Endothelial cell of umbilical vein (primary cell): ENCODE results near the gene B2M. TPM values are rescaled to one million over a fixed set of nuclear protein-coding genes. Genes with fewer than 3 reads are reported as not detected.

Source experiments
- BruUV-seq: library from RNA; stranded (reverse); fragments of 400-500 nt; replicated peaks from 2 replicates; lab custom pipeline; 2021; lab: Mats Ljungman, UMichigan
- CTCF ChIA-PET: fragments of 300-600, 350-600 bp; sonication (Branson Sonifier 250); formaldehyde crosslinking; loops from one replicate; lab custom pipeline; 2021; ENCODE audit warnings: antibody characterized with exemption, inconsistent platforms; lab: Charles Lee
- POLR2A ChIA-PET: fragments of 300-600, 350-600 bp; sonication (Branson Sonifier 250); formaldehyde crosslinking; loops from one replicate; lab custom pipeline; 2021; ENCODE audit warnings: antibody characterized with exemption, inconsistent platforms; lab: Charles Lee
- DNase-seq: peaks from one replicate; pipeline ENCODE4 v3.0.0-alpha.2; 2011; ENCODE audit warnings: low read depth, low spot score
- FAIRE-seq: peaks from 2 replicates; lab custom pipeline; 2011; peaks lifted over from hg19 to GRCh38; lab: Jason Lieb, UNC
- H2AFZ ChIP-seq: 2 replicates; pipeline ENCODE4 v1.6.0; 2012; ENCODE audit warnings: low read depth, low read length, control low read depth, inconsistent platforms
- H3K27ac ChIP-seq: 2 replicates; pipeline ENCODE4 v1.5.1; 2011; ENCODE audit warnings: low read depth, mild to moderate bottlenecking, control low read depth, low read length, moderate library complexity; ENCODE audit not compliant: insufficient read depth
- H3K27me3 ChIP-seq, 2 experiments: 2 replicates each; pipeline versions ENCODE4 v1.6.0 to v1.6.1; 2011; ENCODE audit warnings: low read length in 2 of 2, mixed read lengths in 1 of 2; ENCODE audit not compliant: control insufficient read depth in 2 of 2, insufficient read depth in 2 of 2
- H3K36me3 ChIP-seq, 2 experiments: 2 replicates in 1 of 2; 3 replicates in 1 of 2; pipeline ENCODE4 v1.5.1; 2011; ENCODE audit warnings: low read length in 2 of 2, mild to moderate bottlenecking in 1 of 2, moderate library complexity in 1 of 2; ENCODE audit not compliant: control insufficient read depth in 2 of 2, insufficient read depth in 2 of 2; ENCODE audit errors: extremely low read depth in 1 of 2
- H3K4me1 ChIP-seq: 3 replicates; pipeline ENCODE4 v1.5.1; 2011; ENCODE audit warnings: mild to moderate bottlenecking, low read length; ENCODE audit not compliant: control insufficient read depth, insufficient read depth; ENCODE audit errors: extremely low read depth
- H3K4me2 ChIP-seq: 2 replicates; pipeline ENCODE4 v1.6.1; 2011; ENCODE audit warnings: low read length, control low read depth, mixed read lengths; ENCODE audit not compliant: insufficient read depth
- H3K4me3 ChIP-seq, 3 experiments: fragments of 200-600 bp in 1 of 3; sonication (generic), shearing (Covaris generic) in 1 of 3; replicated peaks in 1 of 3; 2 replicates each; pipeline ENCODE4 v1.5.1; 2011 to 2016; ENCODE audit warnings: control low read depth in 3 of 3, low read length in 3 of 3, mild to moderate bottlenecking in 2 of 3, inconsistent platforms in 1 of 3, low read depth in 1 of 3, moderate library complexity in 1 of 3; ENCODE audit not compliant: insufficient read depth in 1 of 3
- H3K79me2 ChIP-seq: 2 replicates; pipeline ENCODE4 v1.6.0; 2012; ENCODE audit warnings: low read length, inconsistent platforms; ENCODE audit not compliant: control insufficient read depth, insufficient read depth
- H3K9ac ChIP-seq: replicated peaks from 2 replicates; pipeline ENCODE3; 2011; ENCODE audit warnings: low read length, control low read depth; ENCODE audit not compliant: insufficient read depth; ENCODE audit errors: extremely low read depth
- H3K9me1 ChIP-seq: replicated peaks from 3 replicates; pipeline ENCODE4 v1.6.0; 2011; ENCODE audit warnings: mild to moderate bottlenecking, low read length; ENCODE audit not compliant: control insufficient read depth, insufficient read depth; ENCODE audit errors: extremely low read depth
- H3K9me3 ChIP-seq: replicated peaks from 2 replicates; pipeline ENCODE4 v1.5.1; 2012; ENCODE audit warnings: low read length, inconsistent platforms; ENCODE audit not compliant: control insufficient read depth, insufficient read depth
- H4K20me1 ChIP-seq: replicated peaks from 2 replicates; pipeline ENCODE3; 2011; ENCODE audit warnings: mild to moderate bottlenecking, low read length; ENCODE audit not compliant: control insufficient read depth, insufficient read depth; ENCODE audit errors: extremely low read depth
- CTCF ChIP-seq, 2 donors: IDR thresholded peaks; 1 replicate in 1 of 2; 2 replicates in 1 of 2; pipeline ENCODE4 v1.5.1; 2011; ENCODE audit warnings: low read length in 2 of 2, mild to moderate bottlenecking in 2 of 2, moderate library complexity in 2 of 2, control low read depth in 1 of 2, inconsistent platforms in 1 of 2, low read depth in 1 of 2; ENCODE audit not compliant: insufficient read depth in 1 of 2; ENCODE audit errors: extremely low read depth in 1 of 2
- EZH2 ChIP-seq: IDR thresholded peaks from 2 replicates; pipeline ENCODE4 v1.6.1; 2012; ENCODE audit warnings: borderline replicate concordance, low read depth, mild to moderate bottlenecking, moderate library complexity, low read length, inconsistent platforms; ENCODE audit not compliant: severe bottlenecking
- FOS ChIP-seq: IDR thresholded peaks from 2 replicates; pipeline ENCODE4 v1.6.1; 2011; ENCODE audit warnings: mild to moderate bottlenecking, low read length, moderate library complexity, borderline replicate concordance; ENCODE audit not compliant: insufficient read depth
- GATA2 ChIP-seq: IDR thresholded peaks from 2 replicates; pipeline ENCODE4 v1.7.0; 2011; ENCODE audit warnings: low read depth, mild to moderate bottlenecking, moderate library complexity, mixed read lengths, low read length; ENCODE audit not compliant: insufficient read length, insufficient read depth
- JUN ChIP-seq: IDR thresholded peaks from 2 replicates; pipeline ENCODE4 v1.6.1; 2011; ENCODE audit warnings: borderline replicate concordance, low read depth; ENCODE audit not compliant: insufficient read length, insufficient read depth
- MAX ChIP-seq: IDR thresholded peaks from 2 replicates; pipeline ENCODE4 v1.6.1; 2011; ENCODE audit not compliant: insufficient read depth, insufficient read length
- MYC ChIP-seq: IDR thresholded peaks from one replicate; pipeline ENCODE4 v1.6.1; 2011; ENCODE audit warnings: mild to moderate bottlenecking, low read depth, low read length
- POLR2A ChIP-seq: IDR thresholded peaks from 2 replicates; pipeline ENCODE4 v1.6.1; 2012; ENCODE audit warnings: low read depth, mild to moderate bottlenecking, control low read depth, low read length
- POLR2AphosphoS5 ChIP-seq: IDR thresholded peaks from 2 replicates; pipeline ENCODE4 v1.6.1; 2012; ENCODE audit warnings: low read depth, mild to moderate bottlenecking, control low read depth, low read length, moderate library complexity; ENCODE audit not compliant: insufficient read depth
- dilution Hi-C: fragments of 300-500 bp; cut with MboI; formaldehyde crosslinking; loops from one replicate; pipeline ENCODE4 v1.15.0; 2019; ENCODE audit warnings: low sequenced_read_pairs; ENCODE audit not compliant: extremely low pct_ligation_motif_present
- intact Hi-C: fragments of 100-400 bp; cut with micrococcal nuclease; formaldehyde crosslinking; loops from one replicate; pipeline ENCODE4 v1.10.0; 2022
- polyA plus RNA-seq, 4 experiments: library from polyadenylated mRNA; depleted of rRNA in 3 of 4; stranded (reverse) in 3 of 4; unstranded in 1 of 4; fragments of >200 nt; gene quantifications; 2 replicates each; pipeline versions ENCODE4 v1.2.1 to v1.2.3, GENCODE V29; 2011 to 2012; ENCODE audit warnings: missing spikeins in 1 of 4
- total RNA-seq: library from RNA; stranded (reverse); gene quantifications from 2 replicates; pipeline ENCODE4 v1.2.3, GENCODE V29; 2021

B2M gene
- total and polyA plus RNA-seq, 2 donors (not counting 3 experiments of a cell fraction or from before 2014, with no cell fraction given): 985 to 5,206 TPM

DNA sequence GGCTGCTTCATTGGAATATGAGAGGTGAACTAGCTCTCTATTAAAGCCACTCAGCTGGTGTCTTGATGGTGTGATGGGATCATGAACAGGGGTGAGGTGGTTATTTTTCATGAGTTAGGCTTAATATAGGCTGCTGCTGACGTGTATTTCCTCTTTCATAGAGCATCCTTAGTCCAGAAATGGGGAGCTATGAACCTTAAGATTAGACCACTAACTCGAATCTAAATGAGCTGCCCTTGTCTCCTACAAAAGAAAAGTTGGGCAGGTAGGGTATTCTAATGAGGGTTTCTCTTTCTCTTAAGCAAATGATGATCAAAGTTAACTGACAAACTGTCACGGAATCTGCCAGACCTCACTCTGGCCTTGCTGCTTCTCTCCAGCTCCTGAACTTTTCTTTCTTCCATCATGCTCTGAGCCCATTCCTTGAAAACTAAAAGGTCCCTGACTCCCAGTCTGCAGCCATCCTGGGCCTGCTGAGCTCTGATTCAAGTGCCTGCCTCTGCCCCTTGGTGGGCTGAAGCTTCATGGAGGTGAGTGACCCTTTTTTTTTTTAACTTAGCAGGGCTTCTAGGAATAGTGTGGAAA lies 25.0 kb downstream of the B2M start, which contains the start of gene TRIM69:
TSS of gene TRIM69 (plus strand) at position 348 of the 585 bp plus-strand sequence. CDS start at position 525, 177 bp downstream.
- no peak within 1 kb of the TSS for H2AFZ ChIP-seq
- no peak for FAIRE-seq
- no peaks in the 10 kb centered on the region for H3K9me3 ChIP-seq
- POLR2A ChIA-PET: interaction anchor here (0.6 to 2.9 kb wide), 4 partner anchors 21 to 46 kb away, joined by 3 to 20 read pairs (median 3); partner anchors contain the start of genes B2M and PATL2
- H3K4me3 ChIP-seq: no peak within 1 kb of the TSS
- H3K4me1 ChIP-seq: peaks cover 2% of the 10 kb centered on the region
- no peak for DNase-seq
- no peaks in the 10 kb centered on the region for H3K27me3 ChIP-seq
- dilution Hi-C loops: loop anchor here (25.0 kb wide), 1 partner anchor 149 kb away; no protein-coding TSS in a partner anchor
- peaks cover 0 to 2% of the 10 kb centered on the region in 2 experiments for H3K36me3 ChIP-seq
- TF ChIP-seq POLR2AphosphoS5: no peak
- TF ChIP-seq MAX: no peak
- no peak for TF ChIP-seq MYC
- no peak for TF ChIP-seq GATA2
- TF ChIP-seq POLR2A: no peak
- no peak for TF ChIP-seq JUN
- no peak for TF ChIP-seq FOS
- TF ChIP-seq EZH2: no peak
- no peak for TF ChIP-seq CTCF (IDR thresholded peaks at IDR 0.05; ENCODE audit: extremely low read depth in 1 of 2, insufficient read depth in 1 of 2, low read depth in 1 of 2, low read length in 2 of 2)
- H3K27ac ChIP-seq: no peak within 1 kb of the TSS
- no TSS peak for BruUV-seq
- H4K20me1 ChIP-seq: no peaks in the 10 kb centered on the region
- CTCF ChIA-PET: interaction anchor here (0.7 to 5.0 kb wide), 20 partner anchors 9 to 157 kb away, joined by 3 to 107 read pairs (median 4); partner anchors contain the start of genes B2M, PATL2 and SPG11
- no peaks in the 10 kb centered on the region for H3K79me2 ChIP-seq
- no peak within 1 kb of the TSS for H3K9ac ChIP-seq
- H3K4me2 ChIP-seq: no peak within 1 kb of the TSS
- no peaks in the 10 kb centered on the region for H3K9me1 ChIP-seq
- intact Hi-C loops: no loop called here
